HG02852 (cell line): Measurements from ENCODE around the gene NPAS3.

Experiments
- ATAC-seq: cut with Tn5 transposase; IDR thresholded peaks from one replicate; pipeline ENCODE4 v1.9.1; 2021; ENCODE audit warnings: mild to moderate bottlenecking, moderate library complexity; ENCODE audit not compliant: unreplicated experiment

NPAS3 gene

DNA sequence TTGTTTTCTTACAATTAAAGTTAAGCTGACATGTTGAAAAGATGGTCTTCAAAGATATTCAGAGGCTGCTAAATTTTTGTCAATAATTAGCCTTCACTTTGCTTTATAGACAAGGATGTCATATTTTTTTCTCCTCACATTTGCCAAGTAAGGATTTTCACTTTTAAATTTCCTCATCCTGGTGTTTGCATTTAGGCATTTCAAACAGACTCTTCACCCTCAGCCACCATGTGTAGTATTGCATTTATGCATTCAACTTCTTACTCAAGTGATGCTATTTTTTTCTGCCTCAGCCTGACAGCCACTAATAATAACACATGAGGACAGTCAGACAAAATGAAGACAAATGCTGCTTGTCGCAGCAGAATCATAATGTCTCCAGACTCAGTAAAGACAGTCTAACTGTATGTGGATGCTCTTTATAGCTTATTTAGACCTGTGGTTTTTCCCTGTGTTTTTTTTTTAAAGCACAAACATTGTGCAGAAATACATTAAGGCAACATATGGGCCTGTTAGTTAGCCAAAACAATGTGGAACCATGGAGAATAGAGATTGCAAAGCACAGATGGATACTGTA lies 481.5 kb downstream of the NPAS3 start:
- no peak for ATAC-seq

GRCh38 chr14:33430414-33431035 lies 491.8 kb downstream of the NPAS3 start:
- ATAC-seq = no peak

GRCh38 chr14:33432407-33433023 lies 493.8 kb downstream of the NPAS3 start:
- ATAC-seq = no peak

GRCh38 chr14:33433396-33433795 lies 494.7 kb downstream of the NPAS3 start:
- no peak for ATAC-seq

GRCh38 chr14:33435911-33436689 lies 497.4 kb downstream of the NPAS3 start:
- no peak for ATAC-seq

DNA sequence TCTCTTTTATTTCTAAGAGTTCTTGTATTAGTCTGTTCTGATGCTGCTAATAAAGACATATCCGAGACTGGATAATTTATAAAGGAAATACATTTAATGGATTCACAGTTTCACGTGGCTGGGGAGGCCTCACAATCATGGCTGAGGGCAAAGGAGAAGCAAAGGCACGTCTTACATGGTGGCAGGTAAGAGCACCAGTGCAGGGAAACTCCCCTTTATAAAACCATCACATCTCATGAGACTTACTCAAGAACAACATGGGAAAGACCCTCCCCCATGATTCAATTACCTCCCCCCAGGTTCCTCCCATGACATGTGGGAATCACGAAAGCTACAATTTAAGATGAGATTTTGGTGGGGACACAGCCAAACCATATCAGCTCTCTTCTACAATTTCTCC lies 503.0 kb downstream of the NPAS3 start:
- no peak for ATAC-seq

DNA sequence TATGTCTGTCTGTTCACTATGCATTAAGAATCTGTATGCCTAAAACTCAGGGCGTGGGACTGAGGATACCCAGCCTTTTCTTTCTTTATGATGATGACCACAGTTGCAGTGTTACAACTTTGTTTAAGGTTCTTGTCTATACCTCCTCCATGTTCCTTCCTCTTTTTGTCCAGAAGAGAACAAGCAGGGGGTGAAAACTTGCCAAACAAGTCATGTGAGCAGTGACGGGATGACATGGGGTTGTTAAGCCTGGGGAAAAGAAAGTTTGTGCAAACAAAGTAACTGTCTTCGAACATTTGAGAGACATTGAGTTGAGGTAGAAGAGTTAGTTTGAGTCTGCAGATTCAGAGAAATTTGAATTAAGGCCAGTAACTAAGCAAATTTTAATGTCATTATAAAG lies 505.5 kb downstream of the NPAS3 start:
- no peak for ATAC-seq

GRCh38 chr14:33449268-33449667 lies 510.6 kb downstream of the NPAS3 start:
- no peak for ATAC-seq

GRCh38 chr14:33449703-33450395 lies 511.2 kb downstream of the NPAS3 start:
- ATAC-seq = no peak

GRCh38 chr14:33450416-33450815 lies 511.7 kb downstream of the NPAS3 start:
- no peak for ATAC-seq

- ATAC-seq = no peak
Observed at GRCh38 chr14:33451211-33451610, 512.5 kb downstream of the NPAS3 start.

DNA sequence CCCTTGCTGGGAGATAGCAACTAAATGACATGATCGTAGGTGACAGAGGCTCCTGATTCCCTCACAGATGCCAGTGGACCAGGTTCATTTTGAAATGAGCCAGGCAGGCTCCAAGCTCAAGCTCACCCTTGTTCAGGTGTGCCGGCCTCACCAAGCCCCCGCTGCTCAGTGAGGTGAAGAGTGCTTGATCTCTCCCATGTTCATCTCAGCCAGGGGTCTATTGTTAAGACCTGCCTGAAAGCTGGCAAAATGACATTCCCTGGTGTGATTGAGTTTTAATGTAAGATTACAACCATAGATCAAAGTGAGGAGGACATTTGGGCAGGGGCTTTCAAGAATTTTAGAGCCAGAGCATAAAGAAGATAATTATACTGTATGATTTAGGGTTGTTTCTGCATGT lies 514.3 kb downstream of the NPAS3 start:
- no peak for ATAC-seq

GRCh38 chr14:33454022-33454595 lies 515.4 kb downstream of the NPAS3 start:
- no peak for ATAC-seq

GRCh38 chr14:33454707-33455106 lies 516.0 kb downstream of the NPAS3 start:
- no peak for ATAC-seq

- ATAC-seq = no peak
Observed at GRCh38 chr14:33455654-33456345, 517.1 kb downstream of the NPAS3 start.

DNA sequence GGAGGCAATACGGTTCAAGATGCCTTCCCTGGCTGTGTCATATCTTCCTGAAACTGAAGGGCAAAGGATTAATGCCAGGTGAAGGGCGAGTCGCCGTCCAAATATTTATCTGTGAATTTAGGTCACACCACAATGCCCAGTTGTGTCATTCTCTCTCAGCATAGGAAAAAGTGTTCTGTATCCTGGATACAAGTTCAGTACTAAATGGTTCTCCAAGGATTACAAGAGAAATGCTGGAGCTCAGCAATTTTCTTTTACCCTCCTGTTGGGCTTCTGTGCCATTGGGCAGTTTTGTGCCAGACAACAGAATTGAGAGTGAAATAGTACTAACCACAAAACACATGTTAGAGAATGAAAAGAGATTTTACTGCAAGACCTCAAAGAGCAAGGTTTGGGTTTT lies 518.3 kb downstream of the NPAS3 start:
- ATAC-seq = no peak

DNA sequence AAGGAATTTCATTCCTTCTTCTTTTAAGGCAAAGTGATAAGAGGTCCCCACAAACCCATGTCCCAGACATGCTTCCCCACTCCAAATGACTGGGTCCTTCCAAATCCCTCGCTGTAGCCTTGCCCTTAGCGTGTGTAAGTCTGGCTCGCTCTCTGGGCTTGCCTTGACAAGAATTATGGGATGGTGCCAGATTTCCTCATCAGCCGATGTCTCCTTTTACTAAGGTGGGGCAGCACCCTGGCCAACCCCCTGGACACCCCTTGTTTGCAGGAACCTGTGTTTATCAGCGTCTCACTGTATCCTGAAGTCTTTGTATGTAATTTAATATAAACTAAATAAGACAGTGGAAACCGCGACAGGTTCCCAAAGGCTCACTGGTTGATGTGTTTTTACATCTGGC lies 518.9 kb downstream of the NPAS3 start:
- no peak for ATAC-seq

GRCh38 chr14:33460164-33460563 lies 521.5 kb downstream of the NPAS3 start:
- no peak for ATAC-seq

DNA sequence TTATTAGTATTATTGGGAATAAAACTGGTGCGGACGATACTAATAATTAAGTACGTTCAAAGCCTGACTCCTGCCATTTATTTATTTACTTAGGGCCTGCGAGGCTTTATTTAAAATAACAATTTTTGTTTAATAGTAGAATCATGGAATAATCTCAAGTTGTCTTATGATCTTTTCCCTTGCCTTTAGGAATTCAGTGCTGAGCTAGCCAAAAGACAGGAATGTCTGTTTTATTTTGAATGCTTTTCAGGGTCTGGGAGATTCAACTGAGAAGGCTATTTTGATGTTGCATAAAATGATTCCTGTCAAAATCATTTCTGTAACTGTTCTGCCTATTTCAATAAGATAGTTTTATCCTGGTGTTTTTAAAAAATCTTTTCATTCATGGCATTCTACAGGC lies 522.4 kb downstream of the NPAS3 start:
- no peak for ATAC-seq

DNA sequence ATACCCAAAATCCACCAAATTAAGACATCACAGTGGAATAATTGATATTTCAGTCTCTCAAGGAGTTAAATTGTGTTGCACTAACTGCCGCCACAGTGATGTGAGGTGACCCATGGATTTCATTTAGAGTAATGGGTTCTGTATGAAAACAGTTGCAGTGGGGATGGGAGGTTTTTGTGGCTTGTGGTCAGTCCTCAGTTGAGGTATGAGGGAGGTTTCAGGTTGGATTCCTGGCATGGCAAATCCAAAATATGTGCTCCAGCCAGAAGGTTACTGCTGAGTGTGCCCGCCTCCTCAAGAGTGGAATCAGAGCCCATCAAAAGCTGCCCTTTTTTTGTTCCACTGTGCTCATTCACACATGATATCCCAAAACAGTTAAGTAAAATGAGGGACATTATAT lies 525.1 kb downstream of the NPAS3 start:
- ATAC-seq = no peak
